ENCODE results near the gene RPL27. TPM values are rescaled to one million over a fixed set of nuclear protein-coding genes. Genes with fewer than 3 reads are reported as not detected.
A peak's percentile ranks its signal among the peaks of the same experiment; 100 is the strongest.

RPL27 gene
- total and polyA plus RNA-seq, 2 donors (not counting 1 experiment from before 2014, with no cell fraction given), result 902 to 3,346 TPM

- TF ChIP-seq EZH2 (IDR thresholded peaks at IDR 0.05; ENCODE audit: low read length, missing control alignments), result no peak
- TF ChIP-seq CTCF (conservative IDR thresholded peaks at IDR 0.05 in 1 of 2, IDR thresholded peaks at IDR 0.05 in 1 of 2; ENCODE audit: low read depth in 1 of 2, low read length in 2 of 2), result no peak
- Histone ChIP-seq H3K79me2 (ENCODE audit: control insufficient read depth, insufficient read depth, low read length) (peaks cover 18% of the 10 kb centered on the region), H4K20me1 (ENCODE audit: control insufficient read depth, extremely low read depth, insufficient read depth, low read length) (no peaks in the 10 kb centered on the region), H3K27ac (ENCODE audit: insufficient read depth, low read length) (peak within 1 kb of the TSS; percentile 77), H2AFZ (ENCODE audit: low read length) (peak within 1 kb of the TSS; percentile 79), H3K4me2 (ENCODE audit: extremely low read depth, insufficient read depth, low read length) (peak within 1 kb of the TSS; percentile 99), H3K4me3 (replicated peaks in 1 of 4; ENCODE audit: control extremely low read depth in 1 of 4, insufficient read depth in 1 of 4, low read depth in 3 of 4, low read length in 4 of 4) (peak within 1 kb of the TSS; percentile 85 to 95 (median 90)), H3K27me3 (ENCODE audit: control insufficient read depth, insufficient read depth, low read length) (no peaks in the 10 kb centered on the region), H3K9me3 (ENCODE audit: control insufficient read depth, insufficient read depth, low read depth, low read length) (no peaks in the 10 kb centered on the region), H3K4me1 (ENCODE audit: control insufficient read depth, extremely low read depth, insufficient read depth, low read length) (peaks cover 6% of the 10 kb centered on the region), H3K36me3 (ENCODE audit: control insufficient read depth, insufficient read depth, low read length) (no peaks in the 10 kb centered on the region), H3K9ac (ENCODE audit: insufficient read depth, low read length) (peak within 1 kb of the TSS; percentile 82)
- DNase-seq (ENCODE audit: low read depth in 2 of 2), result peak; percentile 26 to 63
These were observed 18.5 kb upstream of the RPL27 start, which contains the start of gene PTGES3L for GRCh38 chr17:42979511-42980273. Gene PTGES3L (minus strand): TSS chr17:42980080. CDS start chr17:42980053, 27 bp downstream.

GRCh38 chr17:42980274-42980765 lies 17.9 kb upstream of the RPL27 start, which contains the start of gene RUNDC1:
Gene RUNDC1 (plus strand): TSS chr17:42980565. CDS start chr17:42980577, 12 bp downstream.
- Histone ChIP-seq H4K20me1 (ENCODE audit: control insufficient read depth, extremely low read depth, insufficient read depth, low read length) (no peaks in the 10 kb centered on the region), H3K4me2 (ENCODE audit: extremely low read depth, insufficient read depth, low read length) (peak within 1 kb of the TSS; percentile 99), H3K4me1 (ENCODE audit: control insufficient read depth, extremely low read depth, insufficient read depth, low read length) (peaks cover 6% of the 10 kb centered on the region), H3K9ac (ENCODE audit: insufficient read depth, low read length) (peak within 1 kb of the TSS; percentile 82), H3K79me2 (ENCODE audit: control insufficient read depth, insufficient read depth, low read length) (peaks cover 18% of the 10 kb centered on the region), H3K36me3 (ENCODE audit: control insufficient read depth, insufficient read depth, low read length) (no peaks in the 10 kb centered on the region), H3K9me3 (ENCODE audit: control insufficient read depth, insufficient read depth, low read depth, low read length) (no peaks in the 10 kb centered on the region), H2AFZ (ENCODE audit: low read length) (peak within 1 kb of the TSS; percentile 79), H3K27me3 (ENCODE audit: control insufficient read depth, insufficient read depth, low read length) (no peaks in the 10 kb centered on the region), H3K4me3 (replicated peaks in 1 of 4; ENCODE audit: control extremely low read depth in 1 of 4, insufficient read depth in 1 of 4, low read depth in 3 of 4, low read length in 4 of 4) (peak within 1 kb of the TSS; percentile 85 to 95 (median 90)), H3K27ac (ENCODE audit: insufficient read depth, low read length) (peak within 1 kb of the TSS; percentile 77)
- DNase-seq (ENCODE audit: low read depth in 2 of 2), result peak; percentile 78 to 80
- TF ChIP-seq CTCF (conservative IDR thresholded peaks at IDR 0.05 in 1 of 2, IDR thresholded peaks at IDR 0.05 in 1 of 2; ENCODE audit: low read depth in 1 of 2, low read length in 2 of 2), result no peak
- no peak for TF ChIP-seq EZH2 (IDR thresholded peaks at IDR 0.05; ENCODE audit: low read length, missing control alignments)

- no peaks in the 10 kb centered on the region for H3K27me3 ChIP-seq (ENCODE audit: control insufficient read depth, insufficient read depth, low read length)
- DNase-seq (ENCODE audit: low read depth in 2 of 2), result peak; percentile 39 to 68
- peak overlapping the region; percentile 85 to 95 (median 90) for H3K4me3 ChIP-seq (replicated peaks in 1 of 4; ENCODE audit: control extremely low read depth in 1 of 4, insufficient read depth in 1 of 4, low read depth in 3 of 4, low read length in 4 of 4)
- no peaks in the 10 kb centered on the region for H3K9me3 ChIP-seq (ENCODE audit: control insufficient read depth, insufficient read depth, low read depth, low read length)
- no peaks in the 10 kb centered on the region for H4K20me1 ChIP-seq (ENCODE audit: control insufficient read depth, extremely low read depth, insufficient read depth, low read length)
- no peak for TF ChIP-seq CTCF (conservative IDR thresholded peaks at IDR 0.05 in 1 of 2, IDR thresholded peaks at IDR 0.05 in 1 of 2; ENCODE audit: low read depth in 1 of 2, low read length in 2 of 2)
- TF ChIP-seq EZH2 (IDR thresholded peaks at IDR 0.05; ENCODE audit: low read length, missing control alignments), result no peak
- H2AFZ ChIP-seq (ENCODE audit: low read length), result peak overlapping the region; percentile 79
- peak overlapping the region; percentile 82 for H3K9ac ChIP-seq (ENCODE audit: insufficient read depth, low read length)
- peak overlapping the region; percentile 99 for H3K4me2 ChIP-seq (ENCODE audit: extremely low read depth, insufficient read depth, low read length)
- no peaks in the 10 kb centered on the region for H3K36me3 ChIP-seq (ENCODE audit: control insufficient read depth, insufficient read depth, low read length)
- peak overlapping the region; percentile 77 for H3K27ac ChIP-seq (ENCODE audit: insufficient read depth, low read length)
- H3K4me1 ChIP-seq (ENCODE audit: control insufficient read depth, extremely low read depth, insufficient read depth, low read length), result peaks cover 6% of the 10 kb centered on the region
- H3K79me2 ChIP-seq (ENCODE audit: control insufficient read depth, insufficient read depth, low read length), result peaks cover 18% of the 10 kb centered on the region
These were observed 17.3 kb upstream of the RPL27 start for GRCh38 chr17:42980766-42981397.
